Measurements from ENCODE around the gene KIF13A. TPM values are rescaled to one million over a fixed set of nuclear protein-coding genes. Genes with fewer than 3 reads are reported as not detected.

Gene KIF13A
- total and polyA plus RNA-seq, 9 of the 15 experiments (the other 6 are each of a cell fraction or from before 2014, with no cell fraction given), result 3.6 to 44.3 (median 29.7) TPM

DNA sequence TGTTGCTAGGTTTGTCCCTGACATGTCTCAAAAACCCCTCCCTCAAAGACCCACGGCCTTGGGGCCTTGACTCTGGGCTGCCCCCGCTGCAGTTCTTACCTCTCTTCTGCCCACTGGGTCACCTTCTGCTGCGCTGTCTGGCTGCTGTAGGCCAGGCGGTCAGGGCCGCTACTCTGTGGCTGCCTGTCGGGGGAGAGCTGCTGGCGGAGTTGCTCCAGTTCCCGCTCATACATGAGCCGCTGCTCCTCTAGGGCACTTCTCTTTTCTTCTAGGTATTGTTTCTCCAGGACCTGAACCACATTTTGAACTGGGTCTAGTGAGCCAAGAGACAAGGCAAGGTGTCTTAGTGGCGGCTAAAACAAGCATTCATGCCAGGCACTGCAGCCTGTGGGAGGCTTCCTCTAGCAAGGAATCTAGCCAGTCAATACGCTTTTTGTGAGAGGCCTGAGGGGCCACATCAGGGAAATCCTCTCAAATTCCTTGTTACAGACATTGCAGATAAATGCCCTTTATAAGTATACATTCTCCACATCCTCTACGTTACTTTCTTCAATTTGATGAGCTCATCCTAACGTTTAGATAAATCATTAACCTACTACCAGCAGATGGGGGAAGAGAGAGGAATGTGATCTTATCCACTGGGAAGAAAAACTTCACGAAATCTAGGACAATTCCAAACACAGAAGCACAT, 170.4 kb downstream of the KIF13A start (continued):
- TF ChIP-seq HMGN3 (IDR thresholded peaks at IDR 0.05; ENCODE audit: borderline replicate concordance, extremely low read depth, insufficient read length, low read depth, low read length) (no peak), EWSR1 (IDR thresholded peaks at IDR 0.05; ENCODE audit: borderline replicate concordance, low read depth, partially characterized antibody) (no peak), TCF7 (IDR thresholded peaks at IDR 0.05; ENCODE audit: borderline replicate concordance) (no peak), ZNF431 (CRISPR knock-in tag; IDR thresholded peaks at IDR 0.05) (no peak), ZC3H8 (IDR thresholded peaks at IDR 0.05) (no peak), RAD21 (CRISPR knock-in tag; conservative IDR thresholded peaks at IDR 0.05 in 1 of 2, IDR thresholded peaks at IDR 0.05 in 1 of 2) (peak in 1 of 2 experiments; percentile 25; a peak in 1 of 4 replicates), MTA2 (IDR thresholded peaks at IDR 0.05; ENCODE audit: low read depth) (no peak), JUND (IDR thresholded peaks at IDR 0.05; ENCODE audit: borderline replicate concordance, low read depth, low read length) (0 out of 2 replicates have a peak, but pooled peaks have one; percentile 24), JUND (tag; IDR thresholded peaks at IDR 0.05; ENCODE audit: borderline replicate concordance, low read depth, low read length) (no peak), CBX3 (IDR thresholded peaks at IDR 0.05; ENCODE audit: borderline replicate concordance in 1 of 2, low read length in 2 of 2) (0 out of 3 replicates have a peak, but pooled peaks of 1 of the 2 experiments have one; percentile 20), ARID1B (IDR thresholded peaks at IDR 0.05) (0 out of 2 replicates have a peak, but pooled peaks have one; percentile 5), KLF10 (CRISPR knock-in tag; IDR thresholded peaks at IDR 0.05) (no peak), FIP1L1 (IDR thresholded peaks at IDR 0.05; ENCODE audit: low read depth, low read length, poor library complexity, severe bottlenecking) (no peak), LCOR (CRISPR knock-in tag; IDR thresholded peaks at IDR 0.05) (no peak), CEBPB (tag; IDR thresholded peaks at IDR 0.05) (no peak)
- TF ChIP-seq, protein P1, sequence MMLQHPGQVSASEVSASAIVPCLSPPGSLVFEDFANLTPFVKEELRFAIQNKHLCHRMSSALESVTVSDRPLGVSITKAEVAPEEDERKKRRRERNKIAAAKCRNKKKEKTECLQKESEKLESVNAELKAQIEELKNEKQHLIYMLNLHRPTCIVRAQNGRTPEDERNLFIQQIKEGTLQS (IDR thresholded peaks at IDR 0.05), result peak; percentile 12; the same call in 1 of the 2 replicates
- TF ChIP-seq, protein P1 (CRISPR knock-in tag; conservative IDR thresholded peaks at IDR 0.05), result no peak
- TF ChIP-seq, protein P2, sequence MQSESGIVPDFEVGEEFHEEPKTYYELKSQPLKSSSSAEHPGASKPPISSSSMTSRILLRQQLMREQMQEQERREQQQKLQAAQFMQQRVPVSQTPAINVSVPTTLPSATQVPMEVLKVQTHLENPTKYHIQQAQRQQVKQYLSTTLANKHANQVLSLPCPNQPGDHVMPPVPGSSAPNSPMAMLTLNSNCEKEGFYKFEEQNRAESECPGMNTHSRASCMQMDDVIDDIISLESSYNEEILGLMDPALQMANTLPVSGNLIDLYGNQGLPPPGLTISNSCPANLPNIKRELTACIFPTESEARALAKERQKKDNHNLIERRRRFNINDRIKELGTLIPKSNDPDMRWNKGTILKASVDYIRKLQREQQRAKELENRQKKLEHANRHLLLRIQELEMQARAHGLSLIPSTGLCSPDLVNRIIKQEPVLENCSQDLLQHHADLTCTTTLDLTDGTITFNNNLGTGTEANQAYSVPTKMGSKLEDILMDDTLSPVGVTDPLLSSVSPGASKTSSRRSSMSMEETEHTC (IDR thresholded peaks at IDR 0.05), result no peak
- TF ChIP-seq, protein P3, sequence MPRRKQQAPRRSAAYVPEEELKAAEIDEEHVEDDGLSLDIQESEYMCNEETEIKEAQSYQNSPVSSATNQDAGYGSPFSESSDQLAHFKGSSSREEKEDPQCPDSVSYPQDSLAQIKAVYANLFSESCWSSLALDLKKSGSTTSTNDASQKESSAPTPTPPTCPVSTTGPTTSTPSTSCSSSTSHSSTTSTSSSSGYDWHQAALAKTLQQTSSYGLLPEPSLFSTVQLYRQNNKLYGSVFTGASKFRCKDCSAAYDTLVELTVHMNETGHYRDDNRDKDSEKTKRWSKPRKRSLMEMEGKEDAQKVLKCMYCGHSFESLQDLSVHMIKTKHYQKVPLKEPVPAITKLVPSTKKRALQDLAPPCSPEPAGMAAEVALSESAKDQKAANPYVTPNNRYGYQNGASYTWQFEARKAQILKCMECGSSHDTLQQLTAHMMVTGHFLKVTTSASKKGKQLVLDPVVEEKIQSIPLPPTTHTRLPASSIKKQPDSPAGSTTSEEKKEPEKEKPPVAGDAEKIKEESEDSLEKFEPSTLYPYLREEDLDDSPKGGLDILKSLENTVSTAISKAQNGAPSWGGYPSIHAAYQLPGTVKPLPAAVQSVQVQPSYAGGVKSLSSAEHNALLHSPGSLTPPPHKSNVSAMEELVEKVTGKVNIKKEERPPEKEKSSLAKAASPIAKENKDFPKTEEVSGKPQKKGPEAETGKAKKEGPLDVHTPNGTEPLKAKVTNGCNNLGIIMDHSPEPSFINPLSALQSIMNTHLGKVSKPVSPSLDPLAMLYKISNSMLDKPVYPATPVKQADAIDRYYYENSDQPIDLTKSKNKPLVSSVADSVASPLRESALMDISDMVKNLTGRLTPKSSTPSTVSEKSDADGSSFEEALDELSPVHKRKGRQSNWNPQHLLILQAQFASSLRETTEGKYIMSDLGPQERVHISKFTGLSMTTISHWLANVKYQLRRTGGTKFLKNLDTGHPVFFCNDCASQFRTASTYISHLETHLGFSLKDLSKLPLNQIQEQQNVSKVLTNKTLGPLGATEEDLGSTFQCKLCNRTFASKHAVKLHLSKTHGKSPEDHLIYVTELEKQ (CRISPR knock-in tag; IDR thresholded peaks at IDR 0.05), result no peak
- TF ChIP-seq, protein P4, sequence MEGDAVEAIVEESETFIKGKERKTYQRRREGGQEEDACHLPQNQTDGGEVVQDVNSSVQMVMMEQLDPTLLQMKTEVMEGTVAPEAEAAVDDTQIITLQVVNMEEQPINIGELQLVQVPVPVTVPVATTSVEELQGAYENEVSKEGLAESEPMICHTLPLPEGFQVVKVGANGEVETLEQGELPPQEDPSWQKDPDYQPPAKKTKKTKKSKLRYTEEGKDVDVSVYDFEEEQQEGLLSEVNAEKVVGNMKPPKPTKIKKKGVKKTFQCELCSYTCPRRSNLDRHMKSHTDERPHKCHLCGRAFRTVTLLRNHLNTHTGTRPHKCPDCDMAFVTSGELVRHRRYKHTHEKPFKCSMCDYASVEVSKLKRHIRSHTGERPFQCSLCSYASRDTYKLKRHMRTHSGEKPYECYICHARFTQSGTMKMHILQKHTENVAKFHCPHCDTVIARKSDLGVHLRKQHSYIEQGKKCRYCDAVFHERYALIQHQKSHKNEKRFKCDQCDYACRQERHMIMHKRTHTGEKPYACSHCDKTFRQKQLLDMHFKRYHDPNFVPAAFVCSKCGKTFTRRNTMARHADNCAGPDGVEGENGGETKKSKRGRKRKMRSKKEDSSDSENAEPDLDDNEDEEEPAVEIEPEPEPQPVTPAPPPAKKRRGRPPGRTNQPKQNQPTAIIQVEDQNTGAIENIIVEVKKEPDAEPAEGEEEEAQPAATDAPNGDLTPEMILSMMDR (IDR thresholded peaks at IDR 0.05 in 2 of 3, conservative IDR thresholded peaks at IDR 0.05 in 1 of 3; ENCODE audit: insufficient read depth in 2 of 3, low read depth in 1 of 3, low read length in 3 of 3), result peak in 1 of 3 experiments; percentile 21; a peak in 2 of 6 replicates
